NCI-H1048 (cell line): Measurements from ENCODE around the gene MSANTD1.

ENCODE experiments used
- DNase-seq: peaks from one replicate; lab custom pipeline; 2025; lab: John Stamatoyannopoulos, UW

Gene MSANTD1

GRCh38 chr4:3263876-3264193 is 14.9 kb downstream of the MSANTD1 start:
- DNase-seq: no peak

GRCh38 chr4:3266076-3266475 is 17.1 kb downstream of the MSANTD1 start:
- no peak for DNase-seq

GRCh38 chr4:3267576-3268394 is 18.8 kb downstream of the MSANTD1 start:
- no peak for DNase-seq

GRCh38 chr4:3268395-3269104 is 19.6 kb downstream of the MSANTD1 start:
- no peak for DNase-seq

GRCh38 chr4:3269105-3269927 is 20.4 kb downstream of the MSANTD1 start:
- no peak for DNase-seq

GRCh38 chr4:3269991-3270611 is 21.1 kb downstream of the MSANTD1 start:
- DNase-seq: no peak

- no peak for DNase-seq
Observed at GRCh38 chr4:3271131-3271530, 22.2 kb downstream of the MSANTD1 start.

GRCh38 chr4:3276986-3277385 is 28.0 kb downstream of the MSANTD1 start:
- no peak for DNase-seq

GRCh38 chr4:3280466-3280865 is 31.5 kb downstream of the MSANTD1 start:
- no peak for DNase-seq

GRCh38 chr4:3283483-3283882 is 34.5 kb downstream of the MSANTD1 start:
- DNase-seq: no peak

- no peak for DNase-seq
Observed at GRCh38 chr4:3283916-3284315, 35.0 kb downstream of the MSANTD1 start.

GRCh38 chr4:3284734-3285557 is 36.0 kb downstream of the MSANTD1 start:
- no peak for DNase-seq

GRCh38 chr4:3285558-3286334 is 36.8 kb downstream of the MSANTD1 start:
- no peak for DNase-seq

- no peak for DNase-seq
Observed at GRCh38 chr4:3286335-3287175, 37.6 kb downstream of the MSANTD1 start.

GRCh38 chr4:3287271-3287971 is 38.5 kb downstream of the MSANTD1 start:
- DNase-seq: no peak

GRCh38 chr4:3287972-3288570 is 39.1 kb downstream of the MSANTD1 start:
- no peak for DNase-seq

- DNase-seq: no peak
Observed at GRCh38 chr4:3288571-3289094, 39.7 kb downstream of the MSANTD1 start.

GRCh38 chr4:3290476-3290875 is 41.5 kb downstream of the MSANTD1 start:
- DNase-seq: no peak
